Nephron (organoid): ENCODE data around the gene FKBP4.

Experiments used
- H3K27ac Mint-ChIP-seq, 3 experiments: 2 replicates each; pipeline ENCODE4 v1.8.0; 2020; ENCODE audit warnings: mixed read lengths in 3 of 3, mild to moderate bottlenecking in 2 of 3, moderate library complexity in 1 of 3
- H3K27me3 Mint-ChIP-seq: 2 replicates; pipeline ENCODE4 v1.8.0; 2021; ENCODE audit warnings: low read depth, mild to moderate bottlenecking, moderate library complexity, mixed read lengths
- H3K36me3 Mint-ChIP-seq: 2 replicates; pipeline ENCODE4 v1.8.0; 2020; ENCODE audit warnings: low read depth, mixed read lengths
- H3K4me1 Mint-ChIP-seq: 2 replicates; pipeline ENCODE4 v1.8.0; 2020; ENCODE audit warnings: mixed read lengths
- H3K4me3 Mint-ChIP-seq, 3 experiments: 2 replicates each; pipeline ENCODE4 v1.8.0; 2020; ENCODE audit warnings: mild to moderate bottlenecking in 3 of 3, mixed read lengths in 3 of 3, moderate library complexity in 2 of 3
- H3K9me3 Mint-ChIP-seq: 2 replicates; pipeline ENCODE4 v1.8.0; 2020; ENCODE audit warnings: mixed read lengths
- CTCF ChIP-seq, 3 experiments: fragments of 200-600 bp; sonication (generic); IDR thresholded peaks; one replicate each; pipeline ENCODE4 v1.5.0; 2021; ENCODE audit warnings: antibody characterized with exemption in 3 of 3; ENCODE audit not compliant: unreplicated experiment in 3 of 3

Gene FKBP4

GRCh38 chr12:2801044-2801783 lies 6.4 kb downstream of the FKBP4 start:
- no peaks in the 10 kb centered on the region for H3K9me3 Mint-ChIP-seq
- H3K4me1 Mint-ChIP-seq = peaks cover 32% of the 10 kb centered on the region
- H3K27ac Mint-ChIP-seq = no peak overlapping the region
- no peak overlapping the region for H3K4me3 Mint-ChIP-seq
- no peak for TF ChIP-seq CTCF (IDR thresholded peaks at IDR 0.05; ENCODE audit: unreplicated experiment in 3 of 3)
- peaks cover 85% of the 10 kb centered on the region for H3K36me3 Mint-ChIP-seq
- H3K27me3 Mint-ChIP-seq = no peaks in the 10 kb centered on the region

GRCh38 chr12:2803635-2804392 lies 9.0 kb downstream of the FKBP4 start:
- peaks cover 73% of the 10 kb centered on the region for H3K36me3 Mint-ChIP-seq
- TF ChIP-seq CTCF (IDR thresholded peaks at IDR 0.05; ENCODE audit: unreplicated experiment in 3 of 3) = no peak
- H3K27me3 Mint-ChIP-seq = no peaks in the 10 kb centered on the region
- H3K4me1 Mint-ChIP-seq = peaks cover 21% of the 10 kb centered on the region
- H3K4me3 Mint-ChIP-seq = no peak overlapping the region
- peak overlapping the region; percentile 71 to 84 (median 80) for H3K27ac Mint-ChIP-seq
- no peaks in the 10 kb centered on the region for H3K9me3 Mint-ChIP-seq

GRCh38 chr12:2804393-2805142 lies 9.8 kb downstream of the FKBP4 start:
- Mint-ChIP-seq H3K9me3 (no peaks in the 10 kb centered on the region), H3K36me3 (peaks cover 65% of the 10 kb centered on the region), H3K27me3 (no peaks in the 10 kb centered on the region), H3K27ac (peak overlapping the region; percentile 71 to 84 (median 80)), H3K4me3 (no peak overlapping the region), H3K4me1 (peaks cover 21% of the 10 kb centered on the region)
- no peak for TF ChIP-seq CTCF (IDR thresholded peaks at IDR 0.05; ENCODE audit: unreplicated experiment in 3 of 3)

- Mint-ChIP-seq H3K9me3 (no peaks in the 10 kb centered on the region), H3K4me1 (peaks cover 21% of the 10 kb centered on the region), H3K27ac (peak overlapping the region; percentile 71 to 84 (median 80)), H3K36me3 (peaks cover 60% of the 10 kb centered on the region), H3K4me3 (no peak overlapping the region), H3K27me3 (no peaks in the 10 kb centered on the region)
- no peak for TF ChIP-seq CTCF (IDR thresholded peaks at IDR 0.05; ENCODE audit: unreplicated experiment in 3 of 3)
These were observed 10.4 kb downstream of the FKBP4 start for GRCh38 chr12:2805143-2805520.

GRCh38 chr12:2806700-2807099 lies 11.9 kb downstream of the FKBP4 start:
- no peak overlapping the region for H3K27ac Mint-ChIP-seq
- no peak for TF ChIP-seq CTCF (IDR thresholded peaks at IDR 0.05; ENCODE audit: unreplicated experiment in 3 of 3)
- H3K9me3 Mint-ChIP-seq = no peaks in the 10 kb centered on the region
- H3K27me3 Mint-ChIP-seq = no peaks in the 10 kb centered on the region
- H3K4me3 Mint-ChIP-seq = no peak overlapping the region
- peaks cover 44% of the 10 kb centered on the region for H3K36me3 Mint-ChIP-seq
- peaks cover 25% of the 10 kb centered on the region for H3K4me1 Mint-ChIP-seq
